A673 (cell line): ENCODE data around the gene LRRC10. TPM values are rescaled to one million over a fixed set of nuclear protein-coding genes. Genes with fewer than 3 reads are reported as not detected.
A peak's percentile ranks its signal among the peaks of the same experiment; 100 is the strongest.

Experiments
- BruUV-seq: library from RNA; stranded (reverse); fragments of 400-500 nt; replicated peaks from 2 replicates; lab custom pipeline; 2021; lab: Mats Ljungman, UMichigan
- CTCF ChIA-PET: fragments of 300-600 bp; sonication (Branson Sonifier 250); formaldehyde crosslinking; loops from one replicate; lab custom pipeline; 2022; ENCODE audit warnings: antibody characterized with exemption; lab: Charles Lee
- POLR2A ChIA-PET: fragments of 300-600 bp; sonication (Branson Sonifier 250); formaldehyde crosslinking; loops from one replicate; lab custom pipeline; 2022; ENCODE audit warnings: antibody characterized with exemption; ENCODE audit not compliant: low non-redundant PET; lab: Charles Lee
- DNase-seq: peaks from one replicate; pipeline ENCODE4 v3.0.0-alpha.2; 2015; ENCODE audit warnings: low spot score
- H3K27ac ChIP-seq: fragments of 200-600 bp; sonication (generic); 2 replicates; pipeline ENCODE4 v1.5.1; 2016; ENCODE audit warnings: mixed run types, low read depth, mild to moderate bottlenecking, mixed read lengths, antibody characterized with exemption, low read length; ENCODE audit not compliant: poor library complexity, severe bottlenecking
- H3K27me3 ChIP-seq: fragments of 200-600 bp; sonication (generic); replicated peaks from 2 replicates; pipeline ENCODE4 v1.6.1; 2017; ENCODE audit warnings: mixed run types, low read depth, mild to moderate bottlenecking, mixed read lengths, antibody characterized with exemption, low read length; ENCODE audit not compliant: insufficient read depth, poor library complexity
- H3K36me3 ChIP-seq: fragments of 200-600 bp; sonication (generic); 2 replicates; pipeline ENCODE4 v1.6.1; 2016; ENCODE audit warnings: mixed run types, mild to moderate bottlenecking, mixed read lengths, antibody characterized with exemption, low read length; ENCODE audit not compliant: insufficient read depth, poor library complexity, severe bottlenecking
- H3K4me1 ChIP-seq: fragments of 200-600 bp; sonication (generic); 2 replicates; pipeline ENCODE4 v1.6.1; 2017; ENCODE audit warnings: mixed run types, mild to moderate bottlenecking, mixed read lengths, antibody characterized with exemption, low read length; ENCODE audit not compliant: insufficient read depth, poor library complexity, severe bottlenecking
- H3K4me3 ChIP-seq: fragments of 200-600 bp; sonication (generic); 2 replicates; pipeline ENCODE4 v1.5.1; 2016; ENCODE audit warnings: low read depth, mixed run types, mild to moderate bottlenecking, mixed read lengths, low read length; ENCODE audit not compliant: poor library complexity, severe bottlenecking
- H3K9me3 ChIP-seq: fragments of 200-600 bp; sonication (generic); 2 replicates; pipeline ENCODE4 v1.6.1; 2016; ENCODE audit warnings: mixed run types, low read depth, mild to moderate bottlenecking, mixed read lengths, antibody characterized with exemption, low read length; ENCODE audit not compliant: poor library complexity, severe bottlenecking
- EZH2 ChIP-seq: fragments of 200-600 bp; sonication (generic); IDR thresholded peaks from 2 replicates; pipeline ENCODE4 v1.6.1; 2017; ENCODE audit warnings: borderline replicate concordance, low read depth, mild to moderate bottlenecking, mixed read lengths, antibody characterized with exemption, low read length; ENCODE audit not compliant: poor library complexity, severe bottlenecking
- intact Hi-C: fragments of 100-400 bp; cut with micrococcal nuclease; formaldehyde crosslinking; loops from one replicate; pipeline ENCODE4 v1.10.0; 2022; ENCODE audit not compliant: unreplicated experiment
- total RNA-seq: library from RNA; stranded (reverse); gene quantifications from 2 replicates; pipeline ENCODE4 v1.2.3, GENCODE V29; 2021
- TF ChIP-seq, protein P1 (sequence below): fragments of 300-800, 200-600 bp; sonication (generic); conservative IDR thresholded peaks from 2 replicates; pipeline ENCODE4 v1.5.1; 2017; ENCODE audit warnings: low read depth, mild to moderate bottlenecking, antibody characterized with exemption, low read length, moderate library complexity, mixed read lengths

LRRC10 gene
- total RNA-seq, 1 experiment from 2014 or later, result not detected

DNA sequence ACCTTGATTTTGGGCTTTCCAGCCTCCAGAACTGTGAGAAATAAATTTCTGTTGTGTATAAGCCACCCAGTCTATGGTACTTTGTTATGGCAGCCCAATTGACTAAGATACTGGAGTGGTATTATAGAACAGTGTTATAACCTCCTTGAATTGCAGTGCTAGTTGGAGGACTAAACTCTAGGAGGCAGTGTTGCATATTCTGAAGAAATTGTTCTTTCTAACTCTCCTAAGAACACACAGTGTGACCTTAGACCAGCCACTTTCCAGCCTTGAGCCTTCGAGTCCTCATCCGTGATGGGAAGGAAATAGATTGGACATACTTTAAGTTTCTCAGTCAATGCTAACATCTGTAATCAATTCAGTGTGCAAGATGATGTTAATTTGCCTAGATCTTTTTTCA lies 22.4 kb upstream of the LRRC10 start:
- no peaks in the 10 kb centered on the region for H3K27me3 ChIP-seq
- no peak overlapping the region for H3K4me3 ChIP-seq
- no peaks in the 10 kb centered on the region for H3K36me3 ChIP-seq
- CTCF ChIA-PET, result no interaction called here
- intact Hi-C loops, result loop anchor here (10.0 kb wide), 2 partner anchors 338 to 478 kb away; no protein-coding TSS in a partner anchor
- TF ChIP-seq EZH2, result no peak
- TF ChIP-seq, protein P1, sequence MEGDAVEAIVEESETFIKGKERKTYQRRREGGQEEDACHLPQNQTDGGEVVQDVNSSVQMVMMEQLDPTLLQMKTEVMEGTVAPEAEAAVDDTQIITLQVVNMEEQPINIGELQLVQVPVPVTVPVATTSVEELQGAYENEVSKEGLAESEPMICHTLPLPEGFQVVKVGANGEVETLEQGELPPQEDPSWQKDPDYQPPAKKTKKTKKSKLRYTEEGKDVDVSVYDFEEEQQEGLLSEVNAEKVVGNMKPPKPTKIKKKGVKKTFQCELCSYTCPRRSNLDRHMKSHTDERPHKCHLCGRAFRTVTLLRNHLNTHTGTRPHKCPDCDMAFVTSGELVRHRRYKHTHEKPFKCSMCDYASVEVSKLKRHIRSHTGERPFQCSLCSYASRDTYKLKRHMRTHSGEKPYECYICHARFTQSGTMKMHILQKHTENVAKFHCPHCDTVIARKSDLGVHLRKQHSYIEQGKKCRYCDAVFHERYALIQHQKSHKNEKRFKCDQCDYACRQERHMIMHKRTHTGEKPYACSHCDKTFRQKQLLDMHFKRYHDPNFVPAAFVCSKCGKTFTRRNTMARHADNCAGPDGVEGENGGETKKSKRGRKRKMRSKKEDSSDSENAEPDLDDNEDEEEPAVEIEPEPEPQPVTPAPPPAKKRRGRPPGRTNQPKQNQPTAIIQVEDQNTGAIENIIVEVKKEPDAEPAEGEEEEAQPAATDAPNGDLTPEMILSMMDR, result peak; percentile 48
- no peaks in the 10 kb centered on the region for H3K4me1 ChIP-seq
- DNase-seq, result peak; percentile 18
- no peaks in the 10 kb centered on the region for H3K9me3 ChIP-seq
- H3K27ac ChIP-seq, result no peak overlapping the region
- POLR2A ChIA-PET, result no interaction called here
- BruUV-seq, result no TSS peak

DNA sequence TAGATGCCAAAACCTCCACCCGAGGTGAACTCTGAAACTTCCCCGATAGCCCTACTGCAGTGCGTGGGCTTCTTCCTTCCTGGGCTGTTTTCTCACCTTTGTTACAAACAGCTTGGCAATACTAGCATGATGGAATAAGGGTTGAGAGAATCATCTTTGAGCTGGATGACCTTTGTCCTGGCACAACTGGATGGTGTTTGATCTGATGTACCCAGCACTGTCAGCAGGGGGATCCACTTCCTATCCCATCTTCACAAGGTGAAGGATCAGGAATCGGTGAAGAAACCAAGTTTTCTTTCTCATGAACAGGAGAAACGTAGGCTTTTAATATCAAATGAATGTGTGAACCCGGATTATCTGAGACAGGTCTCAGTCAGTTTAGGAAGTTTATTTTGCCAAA lies 19.5 kb upstream of the LRRC10 start:
- no peak overlapping the region for H3K4me3 ChIP-seq
- no peaks in the 10 kb centered on the region for H3K4me1 ChIP-seq
- TF ChIP-seq, protein P1, result peak; percentile 39
- no peak for TF ChIP-seq EZH2
- CTCF ChIA-PET, result no interaction called here
- no TSS peak for BruUV-seq
- intact Hi-C loops, result loop anchor here (10.0 kb wide), 2 partner anchors 335 to 475 kb away; no protein-coding TSS in a partner anchor
- no peak overlapping the region for H3K27ac ChIP-seq
- no peaks in the 10 kb centered on the region for H3K27me3 ChIP-seq
- POLR2A ChIA-PET, result no interaction called here
- DNase-seq, result no peak
- H3K36me3 ChIP-seq, result no peaks in the 10 kb centered on the region
- no peaks in the 10 kb centered on the region for H3K9me3 ChIP-seq

DNA sequence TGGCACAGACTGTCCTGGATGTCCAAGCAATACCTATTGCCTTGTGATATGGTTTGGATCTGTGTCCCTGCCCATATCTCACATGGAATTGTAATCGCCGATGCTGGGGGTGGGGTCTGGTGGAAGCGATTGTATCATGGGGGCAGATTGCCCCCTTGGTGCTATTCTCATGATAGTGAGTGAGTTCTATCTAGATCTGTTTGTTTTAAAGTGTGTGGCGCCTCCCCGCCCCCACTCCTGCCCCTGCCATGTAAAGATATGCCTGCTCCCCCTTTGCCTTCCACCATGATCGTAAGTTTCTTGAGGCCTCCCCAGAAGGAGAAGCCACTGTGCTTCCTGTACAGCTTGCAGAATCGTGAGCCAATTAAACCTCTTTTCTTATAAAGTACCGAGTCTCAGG lies 16.8 kb upstream of the LRRC10 start:
- no TSS peak for BruUV-seq
- Histone ChIP-seq H3K36me3 (no peaks in the 10 kb centered on the region), H3K27me3 (no peaks in the 10 kb centered on the region), H3K4me1 (no peaks in the 10 kb centered on the region), H3K27ac (no peak overlapping the region), H3K9me3 (no peaks in the 10 kb centered on the region), H3K4me3 (no peak overlapping the region)
- ChIA-PET POLR2A (no interaction called here), CTCF (no interaction called here)
- TF ChIP-seq, protein P1, result no peak
- TF ChIP-seq EZH2, result no peak
- intact Hi-C loops, result no loop called here
- no peak for DNase-seq
